Measurements from ENCODE around the gene TIMM44.
"Not testable (repeated sequence)": the region's sequence is repeated elsewhere in the genome, so short reads cannot be mapped to it uniquely, and the experiment has no call there.

The TIMM44 gene

GRCh38 chr19:7925171-7925851 is 18.2 kb downstream of the TIMM44 start:
- DNase-seq (ENCODE audit: low read depth) = peak; percentile 81

- DNase-seq (ENCODE audit: low read depth) = no peak
Observed at GRCh38 chr19:7924651-7925170, 18.8 kb downstream of the TIMM44 start.

DNA sequence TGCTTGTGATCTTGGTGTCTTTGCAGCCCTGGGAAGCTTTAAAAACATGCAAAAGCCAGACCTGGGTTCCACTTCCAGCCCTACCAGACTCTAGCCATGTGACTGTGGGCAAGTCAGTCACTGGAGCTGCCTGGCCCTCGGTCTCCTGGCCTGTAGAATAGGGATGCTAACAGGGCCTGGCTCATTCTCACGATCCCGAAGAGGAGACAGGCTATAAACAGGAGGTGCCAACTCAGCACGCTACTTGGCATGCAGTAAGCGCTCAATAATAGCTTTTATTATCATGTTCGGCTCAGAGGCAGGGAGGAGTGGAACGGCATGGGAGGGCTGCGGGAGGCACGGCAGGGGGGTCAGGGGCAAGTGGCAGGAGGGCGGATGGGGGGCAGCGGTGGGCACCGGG is 19.2 kb downstream of the TIMM44 start:
- DNase-seq (ENCODE audit: low read depth) = no peak

- DNase-seq (ENCODE audit: low read depth) = no peak
Observed at GRCh38 chr19:7923295-7924191, 19.9 kb downstream of the TIMM44 start.

- no peak for DNase-seq (ENCODE audit: low read depth)
Observed at GRCh38 chr19:7922836-7923195, 20.6 kb downstream of the TIMM44 start.

DNA sequence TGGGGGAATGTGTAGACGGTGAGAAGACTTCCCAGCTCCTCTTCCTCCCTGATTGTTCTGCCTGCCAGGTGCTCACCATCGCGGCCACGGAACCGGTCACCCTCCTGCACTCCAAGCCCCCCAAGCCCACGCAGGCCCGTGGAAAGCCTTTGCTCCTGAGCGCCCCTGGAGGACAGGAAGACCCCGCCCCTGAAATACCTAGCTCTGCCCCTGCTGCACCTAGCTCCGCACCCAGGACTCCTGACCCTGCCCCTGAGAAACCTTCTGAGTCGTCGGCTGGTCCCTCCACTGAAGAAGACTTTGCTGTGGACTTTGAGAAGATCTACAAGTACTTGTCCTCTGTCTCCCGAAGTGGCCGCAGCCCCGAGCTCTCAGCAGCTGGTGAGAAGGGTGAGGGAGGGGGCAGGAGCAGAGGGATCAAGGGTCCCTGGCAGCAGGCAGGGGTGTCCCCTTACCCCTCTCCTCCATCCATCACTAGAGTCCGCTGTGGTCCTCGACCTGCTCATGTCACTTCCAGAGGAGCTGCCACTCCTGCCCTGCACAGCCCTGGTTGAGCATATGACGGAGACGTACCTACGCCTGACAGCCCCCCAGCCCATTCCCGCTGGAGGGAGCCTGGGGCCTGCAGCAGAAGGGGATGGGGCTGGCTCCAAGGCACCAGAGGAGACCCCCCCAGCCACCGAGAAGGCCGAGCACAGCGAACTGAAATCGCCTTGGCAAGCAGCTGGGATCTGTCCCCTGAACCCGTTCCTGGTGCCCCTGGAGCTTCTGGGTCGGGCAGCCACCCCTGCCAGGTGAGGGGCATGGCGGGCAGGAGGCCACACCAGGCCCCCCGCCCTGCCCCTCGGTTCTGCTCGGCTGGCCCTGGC is 21.3 kb downstream of the TIMM44 start:
- no peak for DNase-seq (ENCODE audit: low read depth)

GRCh38 chr19:7921302-7921966 is 22.0 kb downstream of the TIMM44 start:
- DNase-seq (ENCODE audit: low read depth) = no peak

- peak; percentile 98 for DNase-seq (ENCODE audit: low read depth)
Observed at GRCh38 chr19:7920519-7921301, 22.8 kb downstream of the TIMM44 start.

GRCh38 chr19:7919610-7920518 is 23.6 kb downstream of the TIMM44 start, which contains the start of gene SNAPC2:
Gene SNAPC2, plus strand, starts transcription at chr19:7920338. Its CDS starts 29 bp downstream, at chr19:7920367.
- DNase-seq (ENCODE audit: low read depth) = peak; percentile 94

DNA sequence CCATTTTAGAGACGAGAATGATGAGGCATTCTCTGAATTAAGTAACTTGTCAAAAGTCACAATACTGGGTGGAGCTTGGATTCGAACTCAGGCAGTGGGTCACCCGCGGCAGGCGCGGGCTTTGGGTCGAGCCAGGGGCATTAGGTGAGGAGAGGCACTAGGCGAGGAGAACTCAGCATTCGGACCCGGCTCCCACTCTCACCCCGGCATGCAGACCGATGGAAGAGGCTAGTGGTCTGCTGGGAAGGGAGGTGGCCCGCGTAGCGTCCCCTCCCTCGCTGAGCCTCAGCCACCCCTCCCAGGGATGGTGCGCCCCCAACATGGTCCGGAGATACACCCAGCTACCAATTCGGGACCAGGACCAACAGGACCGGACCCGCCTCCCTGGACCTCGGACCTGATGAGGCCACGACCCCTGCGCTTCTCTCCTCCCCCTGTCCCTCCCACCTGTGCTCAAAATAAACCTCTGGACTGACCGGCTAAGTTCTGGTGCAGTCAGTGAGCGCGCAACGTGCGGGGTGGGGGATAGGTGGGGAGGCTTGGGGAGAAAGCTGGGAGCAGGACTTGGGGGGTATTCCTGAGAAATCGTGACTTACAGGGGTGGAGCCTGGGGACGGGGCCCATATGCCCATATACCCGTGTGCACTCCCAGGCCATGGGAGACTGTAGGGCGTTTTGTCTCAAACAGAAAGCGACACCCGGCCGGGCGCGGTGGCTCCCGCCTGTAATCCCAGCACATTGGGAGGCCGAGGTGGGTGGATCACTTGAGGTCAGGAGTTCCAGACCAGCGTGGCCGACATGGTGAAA is 24.6 kb downstream of the TIMM44 start:
- no peak for DNase-seq (ENCODE audit: low read depth)

DNA sequence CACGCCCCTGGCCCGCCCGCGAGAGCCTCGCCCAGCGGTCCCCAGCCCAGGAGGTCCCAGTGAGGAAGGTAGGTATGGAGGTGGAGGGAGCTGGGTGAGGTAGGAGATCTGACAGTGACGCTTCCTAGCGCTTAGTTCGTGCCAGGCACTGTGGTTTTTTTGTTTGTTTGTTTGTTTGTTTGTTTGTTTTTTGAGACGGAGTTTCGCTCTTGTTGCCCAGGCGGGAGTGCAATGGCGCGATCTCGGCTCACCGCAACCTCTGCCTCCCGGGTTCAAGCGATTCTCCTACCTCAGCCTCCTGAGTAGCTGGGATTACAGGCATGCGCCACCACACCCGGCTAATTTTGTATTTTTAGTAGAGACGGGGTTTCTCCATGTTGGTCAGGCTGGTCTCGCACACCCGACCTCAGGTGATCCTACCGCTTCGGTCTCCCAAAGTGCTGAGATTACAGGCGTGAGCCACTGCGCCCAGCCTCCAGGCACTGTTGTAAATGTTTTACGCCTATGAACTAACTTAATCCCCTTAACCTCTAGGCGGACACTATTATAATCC is 25.3 kb downstream of the TIMM44 start:
- not testable (repeated sequence) for DNase-seq (ENCODE audit: low read depth)

GRCh38 chr19:7917267-7918061 is 26.0 kb downstream of the TIMM44 start:
- peak; percentile 74 for DNase-seq (ENCODE audit: low read depth)

- DNase-seq (ENCODE audit: low read depth) = peak; percentile 20
Observed at GRCh38 chr19:7916955-7917266, 26.6 kb downstream of the TIMM44 start.

- peak; percentile 50 for DNase-seq (ENCODE audit: low read depth)
Observed at GRCh38 chr19:7916103-7916954, 27.1 kb downstream of the TIMM44 start.

GRCh38 chr19:7915250-7916102 is 28.0 kb downstream of the TIMM44 start:
- DNase-seq (ENCODE audit: low read depth) = no peak

GRCh38 chr19:7914598-7915045 is 28.8 kb downstream of the TIMM44 start, which contains the start of gene TGFBR3L:
Gene TGFBR3L, plus strand, starts transcription at chr19:7914830.
- no peak for DNase-seq (ENCODE audit: low read depth)
